A673 (cell line): ENCODE data around the gene CSNK1G2.

Source experiments
- CTCF ChIP-seq: fragments of 300-800, 200-600 bp; sonication (generic); conservative IDR thresholded peaks from 2 replicates; pipeline ENCODE4 v1.5.1; 2017; ENCODE audit warnings: low read depth, mild to moderate bottlenecking, antibody characterized with exemption, low read length, moderate library complexity, mixed read lengths
- EZH2 ChIP-seq: fragments of 200-600 bp; sonication (generic); IDR thresholded peaks from 2 replicates; pipeline ENCODE4 v1.6.1; 2017; ENCODE audit warnings: borderline replicate concordance, low read depth, mild to moderate bottlenecking, mixed read lengths, antibody characterized with exemption, low read length; ENCODE audit not compliant: poor library complexity, severe bottlenecking

- TF ChIP-seq CTCF (no peak), EZH2 (no peak)
Measured at GRCh38 chr19:1980091-1980808, 39.3 kb downstream of the CSNK1G2 start.
